Stimulated activated CD4-positive, alpha-beta T cell treated with anti-CD3 and anti-CD28 coated beads, TNF-alpha, amount 100 ng/mL, for 4 hours (primary cell): ENCODE measurements around the gene CFAP161.
"Not testable (repeated sequence)": the region's sequence is repeated elsewhere in the genome, so short reads cannot be mapped to it uniquely, and the experiment has no call there.

ENCODE experiments used
- DNase-seq, 3 experiments: peaks; one replicate each; pipeline ENCODE4 v3.0.0-alpha.2; 2020; ENCODE audit warnings: low read depth in 3 of 3

CFAP161 gene

GRCh38 chr15:81107889-81108288 lies 26.2 kb upstream of the CFAP161 start:
- no peak for DNase-seq

DNA sequence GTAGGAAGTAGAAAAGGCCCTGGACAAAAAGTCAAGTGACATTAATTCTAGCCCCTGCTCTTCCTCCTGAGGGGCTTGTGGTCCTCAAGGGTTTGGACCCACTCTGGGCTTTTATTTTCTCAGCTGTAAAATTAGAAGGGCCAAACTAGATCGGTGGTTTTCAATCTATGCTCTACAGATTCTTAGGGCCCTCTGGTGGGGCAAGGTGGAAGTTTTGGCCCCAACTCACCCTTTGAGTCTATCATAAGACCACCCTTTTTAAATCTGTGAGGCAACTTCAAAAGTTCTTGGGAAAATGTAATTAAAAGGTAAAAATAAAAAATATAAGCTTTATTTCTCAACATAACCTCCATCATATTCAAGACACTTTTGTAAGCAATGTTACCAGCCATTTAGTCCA lies 25.6 kb upstream of the CFAP161 start:
- DNase-seq: no peak

- no peak for DNase-seq
Measured at GRCh38 chr15:81111018-81111417, 23.1 kb upstream of the CFAP161 start.

DNA sequence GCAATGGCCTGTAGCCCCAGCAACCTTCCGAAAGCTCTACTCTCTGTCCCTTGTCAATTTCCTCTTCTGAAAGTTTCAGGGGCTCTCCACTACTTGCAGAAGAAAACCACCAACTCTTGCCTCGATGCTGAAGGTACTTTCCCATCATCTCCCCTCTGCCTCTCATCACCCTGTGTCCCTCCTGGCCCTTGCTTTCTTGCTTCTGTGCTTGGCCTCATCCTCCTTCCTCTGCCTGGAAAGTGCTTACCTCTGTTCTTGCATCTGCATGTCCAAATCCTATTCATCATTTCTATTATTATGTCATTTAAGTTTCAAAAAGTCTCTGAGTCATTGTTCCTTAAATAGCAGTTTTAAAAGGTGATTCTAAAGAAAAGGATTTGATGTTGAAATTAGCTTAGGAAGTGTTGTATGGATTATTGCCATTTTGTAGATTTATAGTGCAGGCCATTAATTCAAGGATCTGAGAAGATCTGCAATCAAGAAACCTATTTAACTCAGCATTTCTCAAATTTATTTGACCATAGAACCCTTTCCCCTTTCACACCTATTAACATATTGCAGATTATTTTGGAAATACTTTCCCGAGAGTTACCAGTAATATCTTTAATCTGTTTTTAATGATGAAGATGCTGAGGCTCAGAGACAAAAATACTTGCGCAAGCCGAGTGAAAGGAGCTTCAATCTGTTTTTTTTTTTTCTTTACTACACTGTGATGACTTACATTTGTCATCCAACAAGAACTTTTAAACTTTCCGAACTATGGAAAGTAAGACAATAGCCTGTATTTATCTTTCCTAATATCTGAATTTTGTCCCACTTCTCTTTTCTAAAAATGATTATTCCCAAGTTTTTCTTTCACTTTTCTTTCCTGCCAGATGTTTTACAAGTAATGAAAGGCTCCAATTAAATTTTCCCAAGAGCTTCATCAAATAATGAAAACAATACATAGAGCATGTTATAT lies 22.3 kb upstream of the CFAP161 start:
- DNase-seq: no peak

- no peak for DNase-seq
Measured at GRCh38 chr15:81113204-81113657, 20.8 kb upstream of the CFAP161 start.

GRCh38 chr15:81113861-81114291 lies 20.2 kb upstream of the CFAP161 start:
- no peak for DNase-seq

GRCh38 chr15:81115054-81115939 lies 18.8 kb upstream of the CFAP161 start:
- DNase-seq: no peak

GRCh38 chr15:81117136-81117535 lies 16.9 kb upstream of the CFAP161 start:
- DNase-seq: no peak

DNA sequence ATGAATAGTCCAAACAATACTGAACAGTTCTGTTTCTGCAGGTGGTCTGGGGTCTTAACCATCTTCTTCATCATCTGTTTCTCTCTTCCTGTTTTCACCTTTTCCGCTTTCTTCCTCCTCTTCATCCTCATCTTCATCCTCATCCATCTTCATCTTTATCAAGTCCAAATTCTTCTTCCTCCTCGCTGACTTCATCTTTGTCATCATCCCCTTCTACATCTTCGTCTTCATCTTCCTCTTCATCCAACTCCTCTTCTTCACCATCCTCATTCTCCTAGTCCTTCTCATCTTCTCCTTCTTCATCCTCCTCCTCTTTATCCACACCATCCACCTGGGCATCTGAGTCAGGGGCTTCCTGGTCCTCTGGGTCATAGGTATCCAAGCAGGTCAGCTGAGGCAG lies 16.5 kb upstream of the CFAP161 start:
- no peak for DNase-seq

DNA sequence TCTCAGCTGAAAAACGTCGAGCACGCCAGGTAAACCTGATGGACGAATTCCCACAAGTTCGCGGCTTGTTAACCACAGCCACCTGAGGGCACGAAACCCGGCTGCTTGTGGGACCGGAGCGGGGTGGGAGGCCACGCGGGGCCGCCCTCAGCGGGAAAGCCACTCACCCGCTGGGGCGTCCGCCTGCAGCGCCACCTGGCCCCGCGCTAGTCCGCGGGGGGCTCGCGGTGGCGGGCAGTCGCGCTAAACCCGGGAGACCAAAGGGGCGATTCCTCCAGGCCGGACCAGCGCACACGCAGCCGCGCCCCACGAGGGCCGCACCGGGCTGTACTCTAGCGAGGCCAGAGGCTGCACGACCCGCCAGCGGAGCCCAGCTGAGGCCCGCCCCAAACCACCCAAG lies 15.7 kb upstream of the CFAP161 start:
- no peak for DNase-seq

DNA sequence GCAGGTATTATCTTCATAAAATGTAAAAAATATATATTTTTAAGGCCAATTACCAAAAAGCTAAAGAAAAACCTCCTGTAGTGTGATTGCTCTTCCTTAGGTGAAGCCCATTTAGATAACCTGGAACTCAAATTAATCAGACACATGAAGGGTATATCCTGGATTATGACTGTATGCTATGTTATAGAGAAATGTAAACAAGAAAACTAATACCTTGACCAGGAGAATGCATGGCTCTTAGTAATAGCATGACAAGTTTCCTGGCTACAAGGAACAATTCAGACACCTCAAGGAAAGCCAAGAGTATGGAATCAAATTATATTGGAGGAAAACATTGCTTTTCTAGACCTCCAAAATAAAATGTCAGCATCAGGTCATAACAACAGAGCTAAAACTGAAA lies 14.0 kb upstream of the CFAP161 start:
- DNase-seq: no peak

GRCh38 chr15:81126892-81127291 lies 7.2 kb upstream of the CFAP161 start:
- DNase-seq: no peak

GRCh38 chr15:81141478-81141877 lies 7.4 kb downstream of the CFAP161 start:
- DNase-seq: not testable (repeated sequence)

DNA sequence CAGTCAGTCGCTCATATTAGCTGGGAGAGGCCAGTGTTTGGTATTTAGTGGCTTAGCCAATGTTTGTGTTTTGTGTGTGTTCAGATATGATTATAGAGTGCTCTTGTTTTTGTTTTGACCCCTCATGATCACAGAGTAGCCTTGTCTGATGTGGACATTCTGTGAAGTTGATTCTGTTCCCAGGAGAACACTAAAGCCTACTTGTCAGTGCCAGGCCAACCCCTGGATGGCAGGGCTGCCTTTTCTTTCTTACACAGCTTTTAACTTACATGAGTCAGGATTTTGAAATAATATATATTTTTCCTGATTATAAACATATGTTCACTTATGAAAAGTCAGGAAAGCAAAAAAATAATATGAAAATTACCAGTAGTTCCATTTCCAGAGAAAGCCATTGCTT lies 11.9 kb downstream of the CFAP161 start:
- no peak for DNase-seq

- DNase-seq: no peak
Measured at GRCh38 chr15:81146466-81146865, 12.4 kb downstream of the CFAP161 start.

DNA sequence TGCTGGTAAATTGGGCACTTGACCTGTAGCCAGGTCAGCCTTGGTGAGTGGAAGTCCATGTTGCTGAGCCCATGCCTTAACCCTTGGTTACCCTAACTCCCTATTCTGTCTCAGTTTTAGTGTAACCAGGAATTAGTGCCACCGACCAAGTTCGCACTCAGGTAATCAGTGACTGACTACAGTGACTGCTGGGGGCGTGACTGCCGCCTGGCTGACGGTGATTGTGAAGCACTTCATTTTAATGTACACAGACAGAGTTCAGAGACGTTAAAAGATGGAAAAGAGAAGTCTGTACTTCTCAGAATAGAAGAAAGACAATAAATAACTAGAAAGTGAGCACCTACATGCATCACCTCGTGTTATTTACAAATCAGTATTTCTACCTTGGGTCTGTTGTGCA lies 17.3 kb downstream of the CFAP161 start:
- DNase-seq: no peak

- no peak for DNase-seq
Measured at GRCh38 chr15:81152339-81152738, 18.3 kb downstream of the CFAP161 start.

DNA sequence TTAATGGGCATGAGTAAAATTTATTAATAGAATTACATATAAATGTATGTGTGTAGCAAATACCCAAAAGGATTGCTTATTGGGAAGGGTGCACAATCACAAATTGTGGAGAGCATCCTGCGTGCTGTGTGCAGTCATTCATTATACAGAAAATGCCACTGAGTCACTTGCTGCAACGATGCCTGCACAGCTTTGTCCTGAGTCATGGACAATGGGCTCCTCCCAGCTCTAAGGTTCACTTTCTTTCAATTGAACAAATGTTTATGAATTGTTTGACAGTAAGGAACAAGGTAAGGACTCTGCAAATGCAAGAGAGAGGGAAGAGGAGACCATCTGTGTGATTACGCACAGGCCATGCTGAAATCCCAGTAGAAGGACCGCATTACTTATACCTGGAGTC lies 18.7 kb downstream of the CFAP161 start:
- DNase-seq: no peak

DNA sequence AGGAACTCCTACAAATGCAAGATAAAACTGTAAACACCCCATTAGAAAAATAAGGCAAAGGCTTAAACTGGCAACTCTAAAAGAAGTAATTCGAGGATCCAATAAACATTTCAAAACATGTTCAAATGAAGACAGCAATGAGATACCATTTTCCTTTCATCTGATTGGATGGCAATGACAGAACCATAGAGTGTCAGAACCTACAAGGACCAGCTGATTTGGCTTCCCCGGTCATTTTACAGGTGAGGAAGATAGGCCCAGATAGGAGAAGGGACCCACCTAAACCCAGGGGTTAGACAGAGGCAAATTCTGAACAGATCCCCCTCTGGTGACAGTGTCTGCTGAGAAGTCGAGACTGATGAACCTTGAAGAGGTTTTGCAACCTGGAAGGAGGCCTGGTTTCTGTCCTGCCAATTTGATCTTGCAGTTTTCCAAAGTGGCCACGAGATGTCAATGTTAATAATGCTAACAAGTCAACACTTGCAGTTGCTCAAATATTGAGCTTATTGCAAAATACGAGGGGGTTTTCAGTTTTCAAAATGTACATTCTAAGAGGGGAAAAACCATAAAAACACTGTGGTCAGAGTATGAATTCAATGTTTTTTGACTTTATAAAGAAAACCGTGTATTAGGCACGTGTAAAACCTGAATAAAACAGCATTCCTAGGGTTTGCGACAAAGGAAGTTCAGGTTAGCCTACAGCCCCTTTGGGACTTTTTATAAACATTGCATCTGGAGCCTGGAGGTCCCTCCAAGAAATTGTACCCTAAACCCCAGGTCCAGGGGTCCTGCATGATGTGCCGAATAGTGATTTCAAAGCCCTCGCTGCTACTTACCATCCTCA lies 21.5 kb downstream of the CFAP161 start:
- DNase-seq: no peak

DNA sequence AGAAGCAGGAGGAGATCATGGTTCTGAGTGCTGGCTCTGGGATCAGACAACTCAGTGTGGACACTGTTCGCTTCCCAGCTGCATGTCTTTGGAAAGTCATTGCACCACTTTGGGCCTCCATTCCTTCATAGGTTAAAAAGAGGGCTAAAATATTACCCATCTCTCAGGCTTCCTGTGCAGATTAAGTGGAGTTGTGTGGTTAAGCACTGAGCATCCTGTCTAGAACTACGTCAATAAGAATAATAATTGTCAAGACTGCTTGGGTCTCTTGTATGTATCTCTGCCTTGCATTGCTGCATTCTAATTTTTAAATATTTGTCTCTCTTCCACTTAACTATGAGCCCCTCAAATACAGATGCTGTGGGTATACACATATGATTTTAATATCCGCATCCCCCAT lies 22.3 kb downstream of the CFAP161 start:
- no peak for DNase-seq

DNA sequence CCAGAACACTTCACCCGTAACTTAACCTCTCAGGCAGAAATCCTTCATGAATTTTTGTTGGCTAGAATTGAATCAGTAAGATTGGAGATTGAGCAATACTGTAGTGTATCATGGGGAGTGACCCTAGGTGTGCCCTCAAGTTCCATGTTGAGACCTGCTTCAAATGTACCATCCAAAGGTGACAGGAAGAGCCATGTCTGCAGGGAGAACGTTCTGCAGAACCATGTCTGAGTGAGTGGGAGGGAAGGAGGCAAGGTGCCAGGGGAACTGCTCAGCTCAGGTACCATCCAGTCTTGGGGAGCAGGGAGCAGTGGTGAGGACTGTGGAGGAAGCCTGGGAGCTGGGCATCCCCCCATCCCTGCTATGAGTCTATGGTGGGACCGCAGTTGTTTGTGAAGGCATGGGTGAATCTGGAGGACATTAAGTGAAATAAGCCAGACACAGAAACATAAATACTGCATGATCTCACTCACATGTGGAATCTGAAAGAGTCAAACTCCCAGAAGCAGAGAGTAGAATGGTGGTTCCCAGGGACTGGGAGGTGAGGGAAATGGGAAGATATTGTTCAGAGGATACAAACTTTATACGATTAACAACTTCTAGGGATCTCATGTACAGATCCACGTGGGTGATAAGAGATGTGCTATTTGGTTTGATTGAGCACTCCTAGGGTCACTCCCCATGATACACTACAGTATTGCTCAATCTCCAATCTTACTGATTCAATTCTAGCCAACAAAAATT lies 23.3 kb downstream of the CFAP161 start:
- no peak for DNase-seq
